ENCODE measurements around the gene CNGA2. TPM values are rescaled to one million over a fixed set of nuclear protein-coding genes. Genes with fewer than 3 reads are reported as not detected.

CNGA2 gene
- total RNA-seq, 4 donors from 2014 or later = not detected

DNA sequence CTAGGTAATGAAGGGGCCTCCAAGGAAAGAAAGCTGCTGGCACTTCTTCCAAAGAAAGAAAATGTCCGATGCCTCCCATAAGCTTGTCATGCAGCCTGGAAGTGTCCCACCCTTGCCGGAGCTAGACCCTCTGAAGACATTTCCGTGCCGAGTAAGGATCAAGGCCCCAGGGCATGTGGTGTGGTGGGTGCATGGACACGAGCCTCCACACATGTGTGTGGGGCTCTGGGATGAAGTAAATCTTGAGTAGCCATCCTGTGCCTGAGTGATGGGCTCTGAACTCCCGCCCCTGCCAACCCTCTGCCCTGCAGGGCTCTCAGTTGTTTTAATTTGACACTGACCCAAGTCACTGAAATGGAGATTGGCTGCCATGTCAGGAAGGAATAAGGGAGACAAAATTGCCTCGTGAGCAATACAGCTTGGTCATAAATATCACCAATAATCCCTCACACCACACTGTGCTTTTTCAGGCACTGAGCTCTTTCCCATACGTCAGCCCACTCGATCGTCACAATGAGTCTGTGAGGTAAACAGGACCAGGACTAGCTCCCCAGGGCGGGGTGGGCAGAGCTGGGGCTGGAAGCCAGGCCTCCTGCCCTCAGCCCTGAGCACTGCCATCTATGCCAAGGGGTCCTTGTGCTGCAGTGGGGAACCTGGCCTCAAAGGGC, 24.6 kb downstream of the CNGA2 start:
- Histone ChIP-seq H3K9me3 (no peaks in the 10 kb centered on the region), H3K36me3 (no peaks in the 10 kb centered on the region), H3K4me3 (no peak overlapping the region), H3K27ac (no peak overlapping the region), H3K4me1 (no peaks in the 10 kb centered on the region), H3K27me3 (no peaks in the 10 kb centered on the region)
- WGBS = 83% methylated on average over 11 of the region's 11 CpGs
- DNase-seq (ENCODE audit: low spot score in 2 of 2) = no peak
- TF ChIP-seq EP300 (IDR thresholded peaks at IDR 0.05) (no peak), POLR2AphosphoS5 (IDR thresholded peaks at IDR 0.05) (no peak), POLR2A (IDR thresholded peaks at IDR 0.05) (no peak)
- TF ChIP-seq, protein P1, sequence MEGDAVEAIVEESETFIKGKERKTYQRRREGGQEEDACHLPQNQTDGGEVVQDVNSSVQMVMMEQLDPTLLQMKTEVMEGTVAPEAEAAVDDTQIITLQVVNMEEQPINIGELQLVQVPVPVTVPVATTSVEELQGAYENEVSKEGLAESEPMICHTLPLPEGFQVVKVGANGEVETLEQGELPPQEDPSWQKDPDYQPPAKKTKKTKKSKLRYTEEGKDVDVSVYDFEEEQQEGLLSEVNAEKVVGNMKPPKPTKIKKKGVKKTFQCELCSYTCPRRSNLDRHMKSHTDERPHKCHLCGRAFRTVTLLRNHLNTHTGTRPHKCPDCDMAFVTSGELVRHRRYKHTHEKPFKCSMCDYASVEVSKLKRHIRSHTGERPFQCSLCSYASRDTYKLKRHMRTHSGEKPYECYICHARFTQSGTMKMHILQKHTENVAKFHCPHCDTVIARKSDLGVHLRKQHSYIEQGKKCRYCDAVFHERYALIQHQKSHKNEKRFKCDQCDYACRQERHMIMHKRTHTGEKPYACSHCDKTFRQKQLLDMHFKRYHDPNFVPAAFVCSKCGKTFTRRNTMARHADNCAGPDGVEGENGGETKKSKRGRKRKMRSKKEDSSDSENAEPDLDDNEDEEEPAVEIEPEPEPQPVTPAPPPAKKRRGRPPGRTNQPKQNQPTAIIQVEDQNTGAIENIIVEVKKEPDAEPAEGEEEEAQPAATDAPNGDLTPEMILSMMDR (IDR thresholded peaks at IDR 0.05) = no peak

DNA sequence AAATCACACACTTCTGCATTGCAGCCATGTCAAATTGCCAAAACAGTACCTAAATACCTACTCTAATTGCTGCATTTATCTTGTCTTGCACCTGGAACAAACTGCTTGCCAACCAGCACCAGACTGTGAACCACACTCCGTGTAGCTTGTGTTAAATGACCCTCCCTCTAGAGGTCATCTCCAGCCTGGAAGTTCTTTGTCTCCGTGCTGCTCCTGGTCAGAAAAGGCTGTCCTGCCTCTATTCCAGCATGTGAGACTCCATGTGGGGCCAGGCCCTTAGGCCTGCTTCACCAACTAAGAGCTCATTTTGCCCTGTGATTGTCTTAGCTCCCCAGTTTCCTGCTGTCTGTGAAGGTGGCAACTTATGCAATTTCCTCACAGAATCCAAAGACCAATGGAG, 28.3 kb downstream of the CNGA2 start:
- Histone ChIP-seq H3K4me3 (no peak overlapping the region), H3K27me3 (no peaks in the 10 kb centered on the region), H3K36me3 (no peaks in the 10 kb centered on the region), H3K27ac (no peak overlapping the region), H3K9me3 (no peaks in the 10 kb centered on the region), H3K4me1 (no peaks in the 10 kb centered on the region)
- no peak for DNase-seq (ENCODE audit: low spot score in 2 of 2)
- 56% methylated on average over 2 of the region's 2 CpGs for WGBS
- TF ChIP-seq, protein P1 (IDR thresholded peaks at IDR 0.05) = no peak
- TF ChIP-seq POLR2AphosphoS5 (IDR thresholded peaks at IDR 0.05) (no peak), POLR2A (IDR thresholded peaks at IDR 0.05) (no peak)

DNA sequence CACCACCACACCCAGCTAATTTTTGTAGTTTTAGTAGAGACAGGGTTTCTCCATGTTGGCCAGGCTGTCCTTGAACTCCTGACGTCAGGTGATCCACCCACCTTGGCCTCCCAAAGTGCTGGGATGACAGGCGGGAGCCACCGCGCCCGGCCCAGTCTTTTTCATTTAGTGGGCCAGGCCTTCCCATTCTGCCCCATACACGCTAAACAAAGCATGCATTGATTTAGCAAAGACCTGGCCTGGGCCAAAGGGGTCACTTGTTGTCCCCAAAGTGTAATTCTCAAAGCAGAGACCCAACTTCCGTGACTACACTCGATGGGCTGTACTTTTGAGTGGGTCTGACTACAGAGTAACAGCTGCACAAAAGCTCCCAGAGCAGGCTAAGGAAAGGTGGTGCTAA, 29.2 kb downstream of the CNGA2 start:
- H3K4me1 ChIP-seq = no peaks in the 10 kb centered on the region
- whole genome bisulfite sequencing = 94% methylated on average over 8 of the region's 8 CpGs
- no peaks in the 10 kb centered on the region for H3K36me3 ChIP-seq
- no peak for DNase-seq (ENCODE audit: low spot score in 2 of 2)
- no peak overlapping the region for H3K4me3 ChIP-seq
- TF ChIP-seq EP300 (IDR thresholded peaks at IDR 0.05) (no peak), POLR2A (IDR thresholded peaks at IDR 0.05) (no peak), POLR2AphosphoS5 (IDR thresholded peaks at IDR 0.05) (no peak)
- TF ChIP-seq, protein P1 (IDR thresholded peaks at IDR 0.05) = no peak
- no peaks in the 10 kb centered on the region for H3K9me3 ChIP-seq
- H3K27ac ChIP-seq = no peak overlapping the region
- no peaks in the 10 kb centered on the region for H3K27me3 ChIP-seq

DNA sequence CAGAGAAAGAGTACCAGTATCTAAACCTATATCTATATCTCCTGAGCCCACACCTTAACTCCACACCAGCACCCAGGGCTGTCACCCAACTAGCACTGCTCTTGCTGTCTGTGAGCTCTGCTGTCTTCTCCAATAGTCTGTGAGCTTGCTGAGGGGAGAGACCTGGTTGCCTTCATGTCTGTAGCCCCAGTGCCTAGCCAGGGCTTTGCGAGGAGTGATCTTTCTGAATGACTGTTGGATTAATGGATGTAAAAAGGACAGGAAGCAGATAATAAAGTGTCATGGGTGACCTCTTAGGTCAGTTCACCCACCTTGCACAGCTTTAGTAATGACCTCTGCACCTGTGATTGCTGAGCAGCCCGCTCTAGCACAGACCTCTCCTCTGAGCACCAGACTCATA, 30.5 kb downstream of the CNGA2 start:
- TF ChIP-seq POLR2AphosphoS5 (IDR thresholded peaks at IDR 0.05) (no peak), EP300 (IDR thresholded peaks at IDR 0.05) (no peak), POLR2A (IDR thresholded peaks at IDR 0.05) (no peak)
- TF ChIP-seq, protein P1 (IDR thresholded peaks at IDR 0.05) = no peak
- WGBS = 79% methylated on average over 2 of the region's 2 CpGs
- Histone ChIP-seq H3K4me3 (no peak overlapping the region), H3K27me3 (no peaks in the 10 kb centered on the region), H3K9me3 (no peaks in the 10 kb centered on the region), H3K27ac (no peak overlapping the region), H3K36me3 (no peaks in the 10 kb centered on the region), H3K4me1 (no peaks in the 10 kb centered on the region)
- DNase-seq (ENCODE audit: low spot score in 2 of 2) = no peak

DNA sequence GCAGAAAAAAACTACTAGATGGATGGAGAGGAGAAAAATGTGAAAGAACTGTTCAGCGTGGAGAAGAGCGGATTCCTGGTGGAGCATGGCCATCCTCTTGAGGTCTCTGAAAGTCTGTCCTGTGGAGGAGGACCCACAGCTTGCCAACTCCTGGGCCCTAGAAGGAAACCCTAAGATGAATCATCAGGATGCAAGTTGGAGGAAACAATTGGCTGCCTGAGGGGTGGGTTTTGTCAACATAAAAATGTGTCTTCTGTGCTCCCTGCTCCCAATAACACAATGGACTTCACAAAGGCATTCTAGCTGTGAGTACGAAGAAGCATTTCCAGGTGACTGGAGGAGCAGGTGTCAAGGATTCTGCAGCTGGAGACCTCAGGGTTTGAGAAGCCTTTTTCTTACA, 37.2 kb downstream of the CNGA2 start:
- 80% methylated on average over 3 of the region's 3 CpGs for WGBS

More for the DNA sequence above, 37.2 kb downstream of the CNGA2 start:
- Histone ChIP-seq H3K27me3 (no peaks in the 10 kb centered on the region), H3K9me3 (no peaks in the 10 kb centered on the region), H3K4me3 (no peak overlapping the region), H3K36me3 (no peaks in the 10 kb centered on the region), H3K4me1 (no peaks in the 10 kb centered on the region), H3K27ac (no peak overlapping the region)
- no peak for DNase-seq (ENCODE audit: low spot score in 2 of 2)
- TF ChIP-seq, protein P1 (IDR thresholded peaks at IDR 0.05) = no peak
- TF ChIP-seq EP300 (IDR thresholded peaks at IDR 0.05) (no peak), POLR2A (IDR thresholded peaks at IDR 0.05) (no peak), POLR2AphosphoS5 (IDR thresholded peaks at IDR 0.05) (no peak)
